ENCODE data around the gene NEU4.
A peak's percentile ranks its signal among the peaks of the same experiment; 100 is the strongest.
"Not testable (repeated sequence)": the region's sequence is repeated elsewhere in the genome, so short reads cannot be mapped to it uniquely, and the experiment has no call there.

NEU4 gene

GRCh38 chr2:241799522-241800197 lies 9.3 kb upstream of the NEU4 start:
- DNase-seq = no peak

GRCh38 chr2:241800198-241800903 lies 8.6 kb upstream of the NEU4 start:
- not testable (repeated sequence) for DNase-seq

- no peak for DNase-seq
These were observed 7.2 kb upstream of the NEU4 start for GRCh38 chr2:241801611-241802420.

- no peak for DNase-seq
These were observed 6.3 kb upstream of the NEU4 start for GRCh38 chr2:241802421-241803318.

- DNase-seq = peak; percentile 38
These were observed 5.3 kb upstream of the NEU4 start for GRCh38 chr2:241803387-241804325.

GRCh38 chr2:241804326-241805229 lies 4.4 kb upstream of the NEU4 start:
- DNase-seq = no peak

- DNase-seq = not testable (repeated sequence)
These were observed 2.8 kb upstream of the NEU4 start for GRCh38 chr2:241806217-241806616.

GRCh38 chr2:241808051-241808720 lies 807 bp upstream of the NEU4 start:
- DNase-seq = no peak

GRCh38 chr2:241809383-241810306 lies 652 bp downstream of the NEU4 start:
- no peak for DNase-seq

- no peak for DNase-seq
These were observed 1.6 kb downstream of the NEU4 start for GRCh38 chr2:241810307-241811200.

GRCh38 chr2:241811201-241811951 lies 2.4 kb downstream of the NEU4 start:
- no peak for DNase-seq

- DNase-seq = no peak
These were observed 3.1 kb downstream of the NEU4 start for GRCh38 chr2:241811952-241812729.

- DNase-seq = no peak
These were observed 4.0 kb downstream of the NEU4 start for GRCh38 chr2:241812730-241813643.

- DNase-seq = peak; percentile 50
These were observed 4.8 kb downstream of the NEU4 start for GRCh38 chr2:241813644-241814392.

Data from CD4-positive, alpha-beta T cell treated with Interferon gamma for 1 hour (primary cell).